C4-2B (cell line): ENCODE measurements around the gene SYNPR.

Experiments used
- ZFX ChIP-seq: fragments of 450-650 bp; IDR thresholded peaks from 2 replicates; pipeline ENCODE4 v1.6.1; 2017
- TF ChIP-seq, protein P1 (sequence below): fragments of 450-650 bp; conservative IDR thresholded peaks from 2 replicates; pipeline ENCODE4 v1.5.1; 2017; ENCODE audit warnings: mild to moderate bottlenecking

DNA sequence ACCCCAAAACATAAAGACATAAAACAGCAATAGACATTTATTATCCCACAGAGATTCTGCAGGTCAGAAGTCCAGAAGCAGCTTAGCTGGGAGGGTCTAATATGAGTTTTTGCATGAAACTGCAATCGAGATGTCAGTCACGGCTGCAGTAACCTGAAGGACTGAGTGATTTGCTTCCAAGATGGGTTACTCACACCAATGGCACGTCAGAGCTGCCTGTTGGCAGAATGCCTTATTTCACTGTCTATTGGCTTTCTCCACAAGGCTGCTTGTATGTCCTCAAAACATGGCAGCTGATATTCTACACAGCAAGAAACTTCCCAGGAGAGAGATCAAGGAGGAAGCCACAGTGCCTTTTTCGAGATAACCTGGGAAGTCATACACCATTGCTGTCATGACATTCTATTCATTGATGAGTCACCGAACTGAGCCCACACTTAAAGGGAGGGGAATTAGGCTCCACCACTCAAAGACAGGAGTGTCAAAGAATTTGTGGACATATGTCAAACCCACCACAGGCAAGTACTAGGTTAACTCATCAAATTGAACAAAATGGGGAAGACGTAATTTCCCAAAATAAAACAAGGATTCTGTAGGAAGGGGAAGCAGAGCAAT, 122.2 kb downstream of the SYNPR start:
- TF ChIP-seq, protein P1, sequence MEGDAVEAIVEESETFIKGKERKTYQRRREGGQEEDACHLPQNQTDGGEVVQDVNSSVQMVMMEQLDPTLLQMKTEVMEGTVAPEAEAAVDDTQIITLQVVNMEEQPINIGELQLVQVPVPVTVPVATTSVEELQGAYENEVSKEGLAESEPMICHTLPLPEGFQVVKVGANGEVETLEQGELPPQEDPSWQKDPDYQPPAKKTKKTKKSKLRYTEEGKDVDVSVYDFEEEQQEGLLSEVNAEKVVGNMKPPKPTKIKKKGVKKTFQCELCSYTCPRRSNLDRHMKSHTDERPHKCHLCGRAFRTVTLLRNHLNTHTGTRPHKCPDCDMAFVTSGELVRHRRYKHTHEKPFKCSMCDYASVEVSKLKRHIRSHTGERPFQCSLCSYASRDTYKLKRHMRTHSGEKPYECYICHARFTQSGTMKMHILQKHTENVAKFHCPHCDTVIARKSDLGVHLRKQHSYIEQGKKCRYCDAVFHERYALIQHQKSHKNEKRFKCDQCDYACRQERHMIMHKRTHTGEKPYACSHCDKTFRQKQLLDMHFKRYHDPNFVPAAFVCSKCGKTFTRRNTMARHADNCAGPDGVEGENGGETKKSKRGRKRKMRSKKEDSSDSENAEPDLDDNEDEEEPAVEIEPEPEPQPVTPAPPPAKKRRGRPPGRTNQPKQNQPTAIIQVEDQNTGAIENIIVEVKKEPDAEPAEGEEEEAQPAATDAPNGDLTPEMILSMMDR = no peak
- TF ChIP-seq ZFX = no peak
